Glomerular visceral epithelial cell (primary cell): Measurements from ENCODE around the gene GH1.
A peak's percentile ranks its signal among the peaks of the same experiment; 100 is the strongest.
"Not testable (repeated sequence)": the region's sequence is repeated elsewhere in the genome, so short reads cannot be mapped to it uniquely, and the experiment has no call there.

Source experiments
- DNase-seq: peaks from one replicate; pipeline ENCODE4 v3.0.0-alpha.2; 2016; ENCODE audit errors: extremely low spot score

GH1 gene

DNA sequence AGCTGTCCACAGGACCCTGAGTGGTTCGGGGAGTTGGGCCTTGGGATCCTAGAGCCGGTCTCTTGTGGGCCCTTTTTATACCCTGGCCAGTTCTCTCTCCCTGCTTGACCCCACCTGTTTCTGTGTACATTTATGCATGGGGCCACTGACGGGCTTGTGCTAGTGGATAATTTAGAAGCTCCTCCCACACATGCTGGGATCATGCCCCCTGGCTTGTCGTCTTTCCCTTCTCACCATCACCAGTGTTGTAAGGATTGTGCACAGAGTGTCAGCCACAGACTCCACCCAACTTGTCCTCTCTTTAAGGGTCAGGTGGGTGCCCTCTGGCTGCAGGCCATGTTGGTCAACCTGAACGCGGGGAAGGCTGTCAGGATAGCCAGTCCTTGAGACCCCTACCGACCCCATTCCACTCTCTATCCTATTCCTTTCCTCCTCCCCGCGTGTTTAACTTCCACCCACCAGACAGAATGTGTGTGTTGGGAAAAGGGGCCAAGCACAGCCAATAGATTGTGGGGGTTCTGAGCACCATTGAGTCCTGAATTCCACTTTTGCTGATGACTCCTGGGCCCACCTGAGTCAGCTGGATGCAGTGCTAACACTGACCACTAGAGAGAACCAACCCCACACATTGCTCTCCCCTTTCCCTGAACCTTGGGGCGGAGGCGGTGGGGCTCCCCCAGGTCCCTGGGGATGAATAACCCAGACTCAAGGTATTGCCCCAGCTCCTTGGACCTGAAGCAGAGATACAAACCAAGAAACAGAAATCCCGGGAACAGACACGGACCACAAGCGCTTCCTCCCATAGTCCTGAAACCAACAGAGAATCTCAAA lies 21.9 kb downstream of the GH1 start, which contains the start of gene CSH1:
TSS of gene CSH1 (minus strand) at position 51 of the 831 bp plus-strand sequence. CDS start 63 bp downstream, outside the sequence.
- not testable (repeated sequence) for DNase-seq

DNA sequence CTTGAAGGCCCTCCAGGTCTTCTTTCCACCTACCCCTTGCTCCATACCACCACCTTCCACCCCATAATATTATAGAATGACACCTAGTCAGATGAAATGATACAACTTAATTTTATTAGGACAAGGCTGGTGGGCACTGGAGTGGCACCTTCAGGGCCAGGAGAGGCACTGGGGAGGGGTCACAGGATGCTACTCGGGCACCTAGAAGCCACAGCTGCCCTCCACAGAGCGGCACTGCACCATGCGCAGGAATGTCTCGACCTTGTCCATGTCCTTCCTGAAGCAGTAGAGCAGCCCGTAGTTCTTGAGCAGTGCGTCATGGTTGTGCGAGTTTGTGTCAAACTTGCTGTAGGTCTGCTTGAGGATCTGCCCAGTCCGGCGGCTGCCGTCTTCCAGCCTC lies 23.8 kb downstream of the GH1 start:
- DNase-seq = not testable (repeated sequence)

DNA sequence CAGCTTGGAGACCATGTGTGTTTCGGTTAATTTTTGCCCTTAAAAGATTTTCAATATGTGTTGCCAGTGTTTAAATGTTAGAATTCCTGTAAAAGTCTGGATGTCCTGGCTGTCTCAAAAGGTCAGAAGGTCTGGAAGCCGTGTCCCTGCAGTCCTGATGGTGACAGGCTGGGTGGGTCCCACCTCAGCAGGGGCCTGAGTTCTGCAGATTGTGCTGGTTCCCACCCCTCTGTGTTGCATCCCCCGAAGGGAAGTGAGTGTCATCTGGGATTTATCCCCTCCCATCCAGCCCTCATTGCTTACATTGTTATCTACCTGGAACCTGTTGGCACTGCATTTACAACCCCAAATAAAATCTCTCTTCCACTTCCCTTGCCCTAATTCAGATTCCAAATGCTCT lies 24.6 kb downstream of the GH1 start:
- not testable (repeated sequence) for DNase-seq

DNA sequence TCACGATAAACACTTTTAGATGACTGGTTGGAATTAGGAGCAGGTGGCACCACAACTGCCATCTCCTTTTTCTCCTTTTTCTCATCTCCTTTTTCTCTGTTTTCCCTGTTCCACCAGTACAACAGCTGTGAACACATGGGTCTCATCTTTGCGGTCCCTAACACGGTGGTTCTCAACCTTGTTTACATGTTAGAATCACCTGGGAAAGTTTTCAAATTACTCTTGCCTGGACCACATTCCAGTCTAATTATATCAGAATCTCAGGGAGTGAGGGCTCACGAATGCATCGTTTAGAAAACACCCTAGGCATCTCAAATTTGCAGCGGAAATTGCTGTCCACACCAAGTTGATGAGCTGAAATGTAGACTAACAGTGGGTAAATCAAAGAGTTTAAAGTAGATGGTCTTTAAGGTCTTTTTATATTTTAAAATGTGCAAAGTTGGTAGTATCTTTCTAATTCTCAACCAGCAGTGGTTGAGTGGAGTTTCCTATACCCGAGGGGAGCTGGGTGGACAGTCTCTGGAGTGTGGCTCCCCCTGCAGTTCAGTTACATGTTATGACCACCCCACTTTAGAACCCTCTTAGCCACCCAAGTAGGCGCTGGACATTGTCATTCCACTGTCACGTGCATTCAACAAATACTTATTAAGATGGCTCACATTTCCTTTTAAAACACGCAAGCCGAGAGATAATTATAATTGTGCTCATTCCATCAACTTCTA lies 26.2 kb downstream of the GH1 start:
- DNase-seq = not testable (repeated sequence)

DNA sequence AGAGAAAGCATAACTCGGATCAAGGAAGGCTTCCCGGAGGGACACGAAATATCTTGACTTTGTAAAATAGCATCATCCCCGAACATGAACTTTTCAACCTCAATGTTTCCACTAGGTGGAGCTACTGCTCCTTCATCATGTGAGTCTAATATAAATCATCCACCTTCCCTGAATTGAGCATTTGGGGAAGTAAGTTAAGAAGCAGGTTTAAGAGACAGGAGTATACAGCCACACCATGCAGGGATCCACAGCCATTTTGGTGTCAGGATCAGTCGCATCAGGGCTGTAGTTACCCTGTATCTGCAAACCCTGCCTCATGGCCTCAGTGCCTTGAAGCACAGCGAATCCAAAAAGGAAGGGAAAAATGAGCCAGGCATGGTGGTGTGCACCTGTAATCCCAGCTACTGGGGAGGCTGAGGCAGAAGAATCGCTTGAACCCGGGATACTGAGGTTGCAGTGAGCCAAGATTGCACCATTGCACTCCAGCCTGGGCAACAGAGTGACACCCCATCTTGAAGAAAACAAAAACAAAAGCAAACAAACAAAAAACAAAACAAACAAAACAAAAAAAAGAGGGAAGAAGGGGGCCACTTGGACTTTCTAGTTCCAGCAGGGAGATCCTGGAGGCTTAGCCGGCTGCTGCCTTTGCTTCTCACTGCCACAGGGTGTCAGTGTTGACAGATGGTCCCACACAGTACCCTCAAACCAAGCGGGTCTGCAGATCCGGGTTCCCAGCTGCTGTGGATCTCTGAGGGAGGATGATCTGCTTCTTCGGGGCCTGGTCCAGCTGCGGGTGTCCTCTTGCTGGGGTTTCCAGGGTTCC lies 29.4 kb downstream of the GH1 start:
- peak; percentile 26 for DNase-seq

DNA sequence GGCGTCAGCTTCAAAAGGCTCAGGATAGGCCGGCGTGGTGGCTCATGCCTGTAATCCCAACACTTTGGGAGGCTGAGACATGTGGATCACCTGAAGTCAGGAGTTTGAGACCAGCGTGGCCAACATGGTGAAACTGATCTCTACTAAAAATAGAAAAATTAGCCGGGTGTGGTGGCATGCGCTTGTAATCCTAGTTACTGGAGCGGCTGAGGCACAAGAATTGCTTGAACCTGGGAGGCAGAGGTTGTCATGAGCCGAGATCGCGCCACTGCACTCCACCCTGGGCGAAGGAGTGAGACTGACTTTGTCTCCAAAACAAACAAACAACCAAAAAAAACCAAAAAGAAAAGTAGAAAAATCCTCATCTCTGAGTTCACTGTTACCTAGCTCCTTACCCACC lies 33.5 kb downstream of the GH1 start:
- DNase-seq = not testable (repeated sequence)

DNA sequence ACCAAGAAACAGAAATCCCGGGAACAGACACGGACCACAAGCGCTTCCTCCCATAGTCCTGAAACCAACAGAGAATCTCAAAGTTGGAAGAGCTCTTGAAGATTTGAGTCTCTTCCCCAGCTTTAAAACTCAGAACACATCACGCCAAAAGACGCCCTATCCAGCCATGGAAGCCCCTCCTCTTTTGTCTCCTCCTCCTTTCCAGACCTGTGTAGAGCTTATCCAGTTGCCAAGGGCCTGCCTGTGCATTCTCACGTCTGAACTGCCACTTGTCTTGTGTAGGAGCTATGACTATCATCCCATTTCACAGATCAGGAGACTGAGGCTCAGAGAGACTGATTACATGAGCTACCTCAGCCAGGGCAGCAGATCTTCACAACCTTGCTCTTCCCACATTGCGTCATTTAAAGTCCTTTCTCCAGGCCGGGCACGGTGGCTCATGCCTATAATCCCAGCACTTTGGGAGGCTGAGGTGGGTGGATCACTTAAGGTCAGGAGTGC lies 36.0 kb downstream of the GH1 start:
- not testable (repeated sequence) for DNase-seq

DNA sequence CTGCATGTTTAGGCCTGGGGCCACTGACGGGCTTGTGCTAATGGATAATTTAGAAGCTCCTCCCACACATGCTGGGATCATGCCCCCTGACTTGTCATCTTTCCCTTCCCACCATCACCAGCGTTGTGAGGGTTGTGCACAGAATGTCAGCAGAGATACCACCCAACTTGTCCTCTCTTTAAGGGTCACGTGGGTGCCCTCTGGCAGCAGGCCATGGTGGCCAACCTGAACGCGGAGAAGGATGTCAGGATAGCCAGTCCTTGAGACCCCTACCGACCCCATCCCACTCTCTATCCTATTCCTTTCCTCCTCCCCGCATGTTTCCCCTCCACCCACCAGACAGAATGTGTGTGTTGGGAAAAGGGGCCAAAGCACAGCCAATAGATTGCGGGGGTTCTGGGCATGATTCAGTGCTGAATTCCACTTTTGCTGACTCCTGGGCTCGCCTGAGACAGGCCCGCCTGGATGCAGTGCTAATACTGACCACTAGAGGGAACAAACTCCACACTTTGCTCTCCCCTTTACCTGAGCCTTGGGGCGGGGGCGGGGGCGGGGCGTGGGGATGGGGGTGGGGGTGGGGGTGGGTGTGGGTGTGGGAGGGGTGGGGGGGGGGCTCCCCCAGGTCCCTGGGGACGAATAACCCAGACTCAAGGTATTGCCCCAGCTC lies 36.6 kb downstream of the GH1 start, which contains the start of gene GH2:
TSS of gene GH2 (minus strand) at position 10 of the 667 bp plus-strand sequence. CDS start 143 bp downstream, outside the sequence.
- DNase-seq = peak; percentile 54

DNA sequence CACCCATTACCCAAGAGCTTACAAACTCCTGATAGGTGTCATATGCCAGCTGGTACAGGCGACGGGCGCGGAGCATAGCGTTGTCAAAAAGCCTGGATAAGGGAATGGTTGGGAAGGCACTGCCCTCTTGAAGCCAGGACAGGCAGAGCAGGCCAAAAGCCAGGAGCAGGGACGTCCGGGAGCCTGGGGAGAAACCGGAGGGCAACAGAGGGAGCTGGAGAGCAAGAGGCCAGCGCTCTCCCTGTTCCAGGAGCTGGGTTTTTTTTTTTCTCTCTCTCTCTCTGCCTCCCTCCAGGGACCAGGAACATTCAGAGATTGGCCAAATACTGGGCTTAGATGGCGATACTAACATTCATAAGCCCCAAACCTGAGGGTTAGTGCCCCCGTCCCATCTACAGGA lies 37.3 kb downstream of the GH1 start:
- not testable (repeated sequence) for DNase-seq

DNA sequence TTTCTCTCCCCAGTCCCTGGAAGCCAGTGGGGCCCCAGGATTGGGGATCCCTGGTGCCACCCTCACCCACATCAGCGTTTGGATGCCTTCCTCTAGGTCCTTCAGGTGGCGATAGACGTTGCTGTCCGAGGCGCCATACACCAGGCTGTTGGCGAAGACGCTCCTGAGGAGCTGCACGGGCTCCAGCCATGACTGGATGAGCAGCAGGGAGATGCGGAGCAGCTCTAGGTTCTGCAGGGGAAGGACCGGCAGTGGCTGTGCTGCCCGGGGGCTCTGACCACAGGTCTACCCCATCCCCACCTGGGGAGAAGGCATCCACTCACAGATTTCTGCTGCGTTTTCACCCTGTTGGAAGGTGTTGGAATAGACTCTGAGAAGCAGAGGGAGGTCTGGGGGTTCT lies 37.9 kb downstream of the GH1 start:
- DNase-seq = no peak

DNA sequence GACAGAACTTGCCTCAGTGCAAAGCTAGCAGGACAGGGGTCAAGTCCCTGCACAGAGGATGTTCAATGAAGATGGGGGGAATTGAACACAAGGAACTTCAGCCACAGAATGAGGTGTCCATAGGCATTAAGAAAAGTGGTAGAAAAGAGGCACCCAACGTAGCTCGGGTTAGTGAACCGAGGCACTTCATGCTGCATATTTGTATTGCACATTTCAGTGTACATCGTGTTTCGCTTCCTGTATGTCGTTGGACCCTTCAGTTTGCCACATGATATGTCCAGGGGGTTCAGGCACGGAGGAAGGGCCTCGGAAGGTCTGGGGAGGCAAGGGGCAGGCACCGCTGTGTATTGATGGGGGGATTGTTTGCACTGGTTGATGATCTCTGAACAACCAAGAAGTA lies 40.2 kb downstream of the GH1 start:
- DNase-seq = not testable (repeated sequence)

DNA sequence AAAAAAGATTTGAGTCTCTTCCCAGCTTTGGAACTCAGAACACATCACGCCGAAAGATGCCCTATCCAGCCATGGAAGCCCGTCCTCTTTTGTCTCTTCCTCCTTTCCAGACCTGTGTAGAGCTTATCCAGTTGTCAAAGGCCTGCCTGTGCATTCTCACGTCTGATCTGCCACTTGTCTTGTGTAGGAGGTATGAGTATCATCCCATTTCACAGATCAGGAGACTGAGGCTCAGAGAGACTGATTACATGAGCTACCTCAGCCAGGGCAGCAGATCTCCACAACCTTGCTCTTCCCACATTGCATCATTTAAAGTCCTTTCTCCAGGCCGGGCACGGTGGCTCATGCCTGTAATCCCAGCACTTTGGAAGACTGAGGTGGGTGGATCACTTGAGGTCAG lies 43.9 kb downstream of the GH1 start:
- not testable (repeated sequence) for DNase-seq

DNA sequence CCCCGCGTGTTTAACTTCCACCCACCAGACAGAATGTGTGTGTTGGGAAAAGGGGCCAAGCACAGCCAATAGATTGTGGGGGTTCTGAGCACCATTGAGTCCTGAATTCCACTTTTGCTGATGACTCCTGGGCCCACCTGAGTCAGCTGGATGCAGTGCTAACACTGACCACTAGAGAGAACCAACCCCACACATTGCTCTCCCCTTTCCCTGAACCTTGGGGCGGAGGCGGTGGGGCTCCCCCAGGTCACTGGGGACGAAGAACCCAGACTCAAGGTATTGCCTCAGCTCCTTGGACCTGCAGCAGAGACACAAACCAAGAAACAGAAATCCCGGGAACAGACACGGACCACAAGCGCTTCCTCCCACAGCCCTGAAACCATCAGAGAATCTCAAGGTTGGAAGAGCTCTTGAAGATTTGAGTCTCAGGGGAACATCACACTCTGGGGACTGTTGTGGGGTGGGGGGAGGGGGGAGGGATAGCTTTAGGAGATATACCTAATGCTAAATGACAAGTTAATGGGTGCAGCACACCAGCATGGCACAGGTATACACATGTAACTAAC lies 44.5 kb downstream of the GH1 start:
- not testable (repeated sequence) for DNase-seq

DNA sequence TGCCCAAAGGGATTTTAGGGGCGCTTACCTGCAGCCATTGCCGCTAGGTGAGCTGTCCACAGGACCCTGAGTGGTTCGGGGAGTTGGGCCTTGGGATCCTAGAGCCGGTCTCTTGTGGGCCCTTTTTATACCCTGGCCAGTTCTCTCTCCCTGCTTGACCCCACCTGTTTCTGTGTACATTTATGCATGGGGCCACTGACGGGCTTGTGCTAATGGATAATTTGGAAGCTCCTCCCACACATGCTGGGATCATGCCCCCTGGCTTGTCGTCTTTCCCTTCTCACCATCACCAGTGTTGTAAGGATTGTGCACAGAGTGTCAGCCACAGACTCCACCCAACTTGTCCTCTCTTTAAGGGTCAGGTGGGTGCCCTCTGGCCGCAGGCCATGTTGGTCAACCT lies 45.1 kb downstream of the GH1 start, which contains the start of gene CSH2:
TSS of gene CSH2 (minus strand) at position 101 of the 400 bp plus-strand sequence. CDS start at position 38, 63 bp downstream.
- DNase-seq = not testable (repeated sequence)

DNA sequence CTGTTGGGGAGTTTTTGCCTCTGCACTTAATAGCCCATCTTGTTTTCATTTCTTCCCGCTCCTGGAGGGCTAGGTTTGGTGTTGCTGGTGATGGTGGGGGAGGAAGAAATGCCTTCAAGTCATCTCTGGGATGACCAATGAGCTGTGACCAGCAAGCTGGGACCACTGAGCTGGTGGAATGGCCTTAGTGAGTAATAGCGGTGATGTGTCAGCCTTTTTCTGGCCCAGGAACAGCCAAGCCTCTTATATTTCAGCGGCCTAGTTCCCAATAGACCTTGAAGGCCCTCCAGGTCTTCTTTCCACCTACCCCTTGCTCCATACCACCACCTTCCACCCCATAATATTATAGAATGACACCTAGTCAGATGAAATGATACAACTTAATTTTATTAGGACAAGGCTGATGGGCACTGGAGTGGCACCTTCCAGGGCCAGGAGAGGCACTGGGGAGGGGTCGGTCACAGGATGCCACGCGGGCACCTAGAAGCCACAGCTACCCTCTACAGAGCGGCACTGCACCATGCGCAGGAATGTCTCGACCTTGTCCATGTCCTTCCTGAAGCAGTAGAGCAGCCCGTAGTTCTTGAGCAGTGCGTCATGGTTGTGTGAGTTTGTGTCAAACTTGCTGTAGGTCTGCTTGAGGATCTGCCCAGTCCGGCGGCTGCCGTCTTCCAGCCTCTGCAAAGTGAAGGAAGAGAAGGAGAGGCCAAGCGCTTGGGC lies 46.8 kb downstream of the GH1 start:
- peak; percentile 49 for DNase-seq

DNA sequence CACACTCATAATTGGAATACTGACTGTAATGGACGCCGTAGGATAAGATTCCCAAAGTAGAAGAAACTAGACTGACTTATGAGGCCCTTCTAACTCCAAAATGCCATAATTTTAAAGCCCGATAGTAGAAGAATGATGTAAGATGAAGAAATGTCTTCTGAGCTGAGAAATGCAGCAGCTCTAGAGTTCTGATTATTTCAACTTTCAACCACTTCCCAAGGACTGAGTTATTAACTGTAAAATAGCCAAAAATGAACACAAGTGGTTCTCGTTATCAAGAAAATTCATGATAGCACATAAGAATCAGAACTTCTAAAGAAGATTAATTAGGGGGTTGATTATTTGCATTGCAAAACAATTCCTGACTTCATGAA lies 48.4 kb downstream of the GH1 start:
- not testable (repeated sequence) for DNase-seq

DNA sequence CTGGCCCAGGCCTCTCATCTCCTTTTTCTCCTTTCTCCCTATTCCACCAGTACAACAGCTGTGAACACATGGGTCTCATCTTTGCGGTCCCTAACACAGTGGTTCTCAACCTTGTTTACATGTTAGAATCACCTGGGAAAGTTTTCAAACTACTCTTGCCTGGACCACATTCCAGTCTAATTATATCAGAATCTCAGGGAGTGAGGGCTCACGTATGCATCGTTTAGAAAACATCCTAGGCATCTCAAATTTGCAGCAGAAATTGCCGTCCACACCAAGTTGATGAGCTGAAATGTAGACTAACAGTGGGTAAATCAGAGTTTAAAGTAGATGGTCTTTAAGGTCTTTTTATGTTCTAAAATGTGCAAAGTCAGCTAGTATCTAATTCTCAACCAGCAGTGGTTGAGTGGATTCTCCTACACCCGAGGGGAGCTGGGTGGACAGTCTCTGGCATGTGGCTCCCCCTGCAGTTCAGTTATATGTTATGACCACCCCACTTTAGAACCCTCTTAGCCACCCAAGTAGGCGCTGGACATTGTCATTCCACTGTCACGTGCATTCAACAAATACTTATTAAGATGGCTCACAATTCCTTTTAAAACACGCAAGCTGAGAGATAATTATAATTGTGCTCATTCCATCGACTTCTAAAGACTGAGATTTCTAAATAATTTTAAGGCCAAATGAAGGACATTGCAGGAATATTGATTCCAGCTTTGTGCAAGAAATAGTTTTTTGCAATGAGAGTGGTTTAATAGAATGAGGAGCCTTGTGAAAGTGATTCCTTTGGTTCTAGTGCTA lies 48.9 kb downstream of the GH1 start:
- DNase-seq = not testable (repeated sequence)
